ENCODE results near the gene MARK4.
"Not testable (repeated sequence)": the region's sequence is repeated elsewhere in the genome, so short reads cannot be mapped to it uniquely, and the experiment has no call there.

Gene MARK4

DNA sequence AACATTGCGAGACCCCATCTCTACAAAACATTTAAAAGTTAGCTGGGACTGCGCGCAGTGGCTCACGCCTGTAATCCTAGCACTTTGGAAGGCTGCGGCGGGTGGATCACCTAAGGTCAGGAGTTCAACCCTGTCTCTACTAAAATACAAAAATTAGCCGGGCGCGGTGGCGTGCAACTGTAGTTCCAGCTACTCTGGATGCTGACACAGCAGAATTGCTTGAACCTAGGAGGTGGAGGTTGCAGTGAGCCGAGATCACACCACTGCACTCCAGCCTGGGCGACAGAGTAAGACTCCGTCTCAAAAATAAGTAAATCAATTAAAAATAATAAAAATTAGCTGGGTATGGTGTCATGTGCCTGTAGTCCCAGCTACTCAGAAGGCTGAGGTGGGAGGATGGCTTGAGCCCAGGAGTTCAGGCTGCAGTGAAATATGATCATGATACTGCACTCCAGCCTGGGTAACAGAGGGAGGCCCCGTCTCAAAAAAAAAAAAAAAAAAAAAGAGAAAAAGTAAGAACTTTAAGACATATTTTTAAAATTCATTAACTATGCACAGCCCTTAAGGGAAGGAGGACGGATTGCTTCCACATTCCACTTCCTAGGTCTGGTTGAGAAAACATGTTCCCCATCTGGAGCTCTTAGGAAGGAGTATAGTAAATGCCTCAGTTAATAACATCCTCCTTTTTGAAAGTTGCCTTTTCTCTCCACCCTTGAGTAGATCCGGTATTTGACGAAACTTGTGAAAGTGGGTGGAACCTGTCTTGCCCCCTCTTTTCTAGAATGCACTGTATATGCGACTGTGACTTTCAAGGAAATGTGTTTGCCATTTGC lies 31.9 kb upstream of the MARK4 start:
- ATAC-seq: no peak
- no peak for TF ChIP-seq ESRRG (CRISPR knock-in tag; IDR thresholded peaks at IDR 0.05)
- no peak for TF ChIP-seq ISL1 (CRISPR knock-in tag; IDR thresholded peaks at IDR 0.05)
- TF ChIP-seq, protein P1, sequence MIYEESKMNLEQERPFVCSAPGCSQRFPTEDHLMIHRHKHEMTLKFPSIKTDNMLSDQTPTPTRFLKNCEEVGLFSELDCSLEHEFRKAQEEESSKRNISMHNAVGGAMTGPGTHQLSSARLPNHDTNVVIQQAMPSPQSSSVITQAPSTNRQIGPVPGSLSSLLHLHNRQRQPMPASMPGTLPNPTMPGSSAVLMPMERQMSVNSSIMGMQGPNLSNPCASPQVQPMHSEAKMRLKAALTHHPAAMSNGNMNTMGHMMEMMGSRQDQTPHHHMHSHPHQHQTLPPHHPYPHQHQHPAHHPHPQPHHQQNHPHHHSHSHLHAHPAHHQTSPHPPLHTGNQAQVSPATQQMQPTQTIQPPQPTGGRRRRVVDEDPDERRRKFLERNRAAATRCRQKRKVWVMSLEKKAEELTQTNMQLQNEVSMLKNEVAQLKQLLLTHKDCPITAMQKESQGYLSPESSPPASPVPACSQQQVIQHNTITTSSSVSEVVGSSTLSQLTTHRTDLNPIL (CRISPR knock-in tag; IDR thresholded peaks at IDR 0.05; ENCODE audit: low read depth): no peak

GRCh38 chr19:45222724-45223123 lies 28.3 kb upstream of the MARK4 start:
- TF ChIP-seq ZNF70 (CRISPR knock-in tag; IDR thresholded peaks at IDR 0.05) (no peak), ZFP30 (CRISPR knock-in tag; IDR thresholded peaks at IDR 0.05) (no peak), RARB (CRISPR knock-in tag; IDR thresholded peaks at IDR 0.05) (no peak), SNAI2 (CRISPR knock-in tag; IDR thresholded peaks at IDR 0.05) (no peak), PPARA (CRISPR knock-in tag; IDR thresholded peaks at IDR 0.05; ENCODE audit: borderline replicate concordance) (no peak), CSRNP3 (CRISPR knock-in tag; IDR thresholded peaks at IDR 0.05) (no peak), ZFP3 (CRISPR knock-in tag; IDR thresholded peaks at IDR 0.05) (no peak)

GRCh38 chr19:45223879-45224278 lies 27.2 kb upstream of the MARK4 start:
- TF ChIP-seq, protein P1 (CRISPR knock-in tag; IDR thresholded peaks at IDR 0.05; ENCODE audit: low read depth): no peak
- no peak for TF ChIP-seq ZC3H10 (CRISPR knock-in tag; IDR thresholded peaks at IDR 0.05)
- TF ChIP-seq ZNF70 (CRISPR knock-in tag; IDR thresholded peaks at IDR 0.05): no peak
- no peak for TF ChIP-seq ZFP3 (CRISPR knock-in tag; IDR thresholded peaks at IDR 0.05)
- no peak for TF ChIP-seq TOX (CRISPR knock-in tag; IDR thresholded peaks at IDR 0.05; ENCODE audit: borderline replicate concordance)
- no peak for TF ChIP-seq TCF4 (CRISPR knock-in tag; IDR thresholded peaks at IDR 0.05; ENCODE audit: borderline replicate concordance)
- TF ChIP-seq ESRRG (CRISPR knock-in tag; IDR thresholded peaks at IDR 0.05): no peak
- no peak for TF ChIP-seq OSR1 (CRISPR knock-in tag; IDR thresholded peaks at IDR 0.05)
- no peak for ATAC-seq

More at GRCh38 chr19:45222724-45223123, 28.3 kb upstream of the MARK4 start:
- no peak for ATAC-seq

- no peak for ATAC-seq
- TF ChIP-seq ISL1 (CRISPR knock-in tag; IDR thresholded peaks at IDR 0.05) (no peak), SNAI2 (CRISPR knock-in tag; IDR thresholded peaks at IDR 0.05) (no peak), TSHZ2 (CRISPR knock-in tag; IDR thresholded peaks at IDR 0.05) (no peak), ZNF8 (CRISPR knock-in tag; IDR thresholded peaks at IDR 0.05) (no peak), ZFP3 (CRISPR knock-in tag; IDR thresholded peaks at IDR 0.05) (no peak), ESRRG (CRISPR knock-in tag; IDR thresholded peaks at IDR 0.05) (no peak), CSDC2 (CRISPR knock-in tag; IDR thresholded peaks at IDR 0.05) (no peak), ZNF565 (CRISPR knock-in tag; conservative IDR thresholded peaks at IDR 0.05; ENCODE audit: low read depth) (no peak), TCF4 (CRISPR knock-in tag; IDR thresholded peaks at IDR 0.05; ENCODE audit: borderline replicate concordance) (no peak), BACH2 (CRISPR knock-in tag; IDR thresholded peaks at IDR 0.05; ENCODE audit: borderline replicate concordance) (no peak), ZNF70 (CRISPR knock-in tag; IDR thresholded peaks at IDR 0.05) (no peak), OSR1 (CRISPR knock-in tag; IDR thresholded peaks at IDR 0.05) (no peak)
- TF ChIP-seq, protein P1 (CRISPR knock-in tag; IDR thresholded peaks at IDR 0.05; ENCODE audit: low read depth): no peak
Measured at GRCh38 chr19:45224645-45225044, 26.4 kb upstream of the MARK4 start.

- ATAC-seq: not testable (repeated sequence)
Measured at GRCh38 chr19:45229056-45229455, 22.0 kb upstream of the MARK4 start.
